Smooth muscle cell (in vitro differentiated cells): Measurements from ENCODE around the gene RACGAP1. TPM values are rescaled to one million over a fixed set of nuclear protein-coding genes. Genes with fewer than 3 reads are reported as not detected.
A peak's percentile ranks its signal among the peaks of the same experiment; 100 is the strongest.

Experiments
- DNase-seq: peaks from one replicate; lab custom pipeline; 2025; ENCODE audit not compliant: unreplicated experiment; lab: John Stamatoyannopoulos, UW
- H2AFZ ChIP-seq: fragments of 200-600 bp; sonication (generic); 2 replicates; pipeline ENCODE4 v1.6.0; 2016; ENCODE audit warnings: antibody characterized with exemption, low read depth, mild to moderate bottlenecking
- H3F3A ChIP-seq: fragments of 200-600 bp; sonication (generic); 2 replicates; pipeline ENCODE4 v1.6.0; 2017; ENCODE audit warnings: antibody characterized with exemption, low read depth
- H3K27ac ChIP-seq: fragments of 200-600 bp; sonication (generic); 2 replicates; pipeline ENCODE4 v1.5.1; 2016; ENCODE audit warnings: low read depth, mild to moderate bottlenecking
- H3K27me3 ChIP-seq: fragments of 200-600 bp; sonication (generic); 2 replicates; pipeline ENCODE4 v1.6.1; 2016; ENCODE audit warnings: low read depth, mild to moderate bottlenecking
- H3K36me3 ChIP-seq: fragments of 200-600 bp; sonication (generic); 2 replicates; pipeline ENCODE4 v1.5.1; 2016; ENCODE audit warnings: low read depth
- H3K4me1 ChIP-seq: fragments of 200-600 bp; sonication (generic); 2 replicates; pipeline ENCODE4 v1.5.1; 2016; ENCODE audit warnings: low read depth
- H3K4me2 ChIP-seq: fragments of 200-600 bp; sonication (generic); 2 replicates; pipeline ENCODE4 v1.6.0; 2016; ENCODE audit warnings: mild to moderate bottlenecking
- H3K4me3 ChIP-seq: fragments of 200-600 bp; sonication (generic); 2 replicates; pipeline ENCODE4 v1.5.1; 2016; ENCODE audit warnings: mild to moderate bottlenecking
- H3K79me2 ChIP-seq: fragments of 200-600 bp; sonication (generic); 2 replicates; pipeline ENCODE4 v1.6.0; 2016; ENCODE audit warnings: low read depth, mild to moderate bottlenecking
- H3K9ac ChIP-seq: fragments of 200-600 bp; sonication (generic); 2 replicates; pipeline ENCODE4 v1.6.0; 2016; ENCODE audit warnings: low read depth
- H3K9me3 ChIP-seq: fragments of 200-600 bp; sonication (generic); replicated peaks from 2 replicates; pipeline ENCODE4 v1.5.1; 2016; ENCODE audit warnings: low read depth
- H4K20me1 ChIP-seq: fragments of 200-600 bp; sonication (generic); 2 replicates; pipeline ENCODE4 v1.6.0; 2016; ENCODE audit warnings: low read depth
- WGBS: methylation state at CpG from one replicate; pipeline ENCODE4 v1.1.7; 2016; ENCODE audit warnings: low lambda C conversion rate; 5-methylcytosine and 5-hydroxymethylcytosine counted together
- polyA plus RNA-seq: library from polyadenylated mRNA; unstranded; fragments of >200 nt; fragmentation: Nextera tagmentation; extraction: Ambion mirVana; gene quantifications from 2 replicates; pipeline ENCODE4 v1.2.1, GENCODE V29; 2016
- total RNA-seq: library from RNA; depleted of rRNA; stranded (reverse); fragments of >200 nt; gene quantifications from 2 replicates; pipeline ENCODE4 v1.2.3, GENCODE V29; 2014
- TF ChIP-seq, protein P1 (sequence below): fragments of 200-600 bp; sonication (generic); IDR thresholded peaks from 2 replicates; pipeline ENCODE4 v1.5.1; 2017; ENCODE audit warnings: borderline replicate concordance, mild to moderate bottlenecking, antibody characterized with exemption; ENCODE audit not compliant: insufficient read depth, poor library complexity, severe bottlenecking

The RACGAP1 gene, protein sequence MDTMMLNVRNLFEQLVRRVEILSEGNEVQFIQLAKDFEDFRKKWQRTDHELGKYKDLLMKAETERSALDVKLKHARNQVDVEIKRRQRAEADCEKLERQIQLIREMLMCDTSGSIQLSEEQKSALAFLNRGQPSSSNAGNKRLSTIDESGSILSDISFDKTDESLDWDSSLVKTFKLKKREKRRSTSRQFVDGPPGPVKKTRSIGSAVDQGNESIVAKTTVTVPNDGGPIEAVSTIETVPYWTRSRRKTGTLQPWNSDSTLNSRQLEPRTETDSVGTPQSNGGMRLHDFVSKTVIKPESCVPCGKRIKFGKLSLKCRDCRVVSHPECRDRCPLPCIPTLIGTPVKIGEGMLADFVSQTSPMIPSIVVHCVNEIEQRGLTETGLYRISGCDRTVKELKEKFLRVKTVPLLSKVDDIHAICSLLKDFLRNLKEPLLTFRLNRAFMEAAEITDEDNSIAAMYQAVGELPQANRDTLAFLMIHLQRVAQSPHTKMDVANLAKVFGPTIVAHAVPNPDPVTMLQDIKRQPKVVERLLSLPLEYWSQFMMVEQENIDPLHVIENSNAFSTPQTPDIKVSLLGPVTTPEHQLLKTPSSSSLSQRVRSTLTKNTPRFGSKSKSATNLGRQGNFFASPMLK
- total RNA-seq (18.3 and 52.3 TPM in 2 replicates), polyA plus RNA-seq (11.4 and 13.7 TPM in 2 replicates)

DNA sequence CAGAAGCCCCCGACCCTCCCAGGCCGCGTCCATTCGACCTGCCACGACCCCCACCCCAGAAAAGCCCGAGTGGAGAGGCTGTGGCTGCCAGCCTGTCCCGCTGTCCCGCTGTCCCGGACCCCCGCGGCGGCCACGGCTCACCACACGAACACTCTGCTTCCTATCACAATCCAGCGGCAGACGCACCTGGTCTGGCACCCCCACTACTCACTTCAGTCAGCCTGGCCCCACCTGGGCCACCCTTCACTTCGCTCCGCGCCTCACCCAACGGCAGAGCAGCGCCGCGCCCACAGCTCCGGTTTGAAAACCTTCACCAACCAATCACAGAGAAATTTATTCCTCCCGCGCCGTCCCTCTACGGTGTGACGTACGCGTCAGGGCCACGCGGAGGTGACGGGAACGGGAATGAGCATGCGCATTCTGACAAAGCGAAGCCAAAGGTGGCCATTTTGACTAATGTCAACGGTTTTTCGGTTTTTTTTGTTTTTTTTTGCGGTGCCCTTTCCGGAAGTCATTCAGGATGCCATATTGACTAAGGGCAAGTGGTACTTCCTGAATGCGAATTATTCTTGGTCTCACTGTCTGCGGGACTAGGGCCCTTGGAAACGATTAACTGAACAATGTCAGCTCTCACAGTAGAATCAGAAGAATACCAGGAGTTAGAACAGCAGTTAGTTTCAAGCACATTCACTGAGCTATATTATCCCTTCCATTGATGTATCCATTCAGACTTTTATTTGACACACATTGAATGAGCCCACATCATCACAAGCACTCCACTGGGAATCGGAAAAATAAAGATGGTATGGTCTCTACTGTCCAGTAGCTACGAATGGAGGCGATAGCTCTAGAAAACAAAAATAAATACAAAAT lies at the start of gene RACGAP1:
RACGAP1 (minus strand) TSS at position 308 of the 873 bp plus-strand sequence. CDS start 8,779 bp downstream, outside the sequence.
- Histone ChIP-seq H3K36me3 (no peaks in the 10 kb centered on the region), H3K27ac (no peak within 1 kb of the TSS), H3K4me2 (peak within 1 kb of the TSS; percentile 90), H3K27me3 (no peaks in the 10 kb centered on the region), H4K20me1 (no peaks in the 10 kb centered on the region), H3F3A (no peaks in the 10 kb centered on the region), H3K9me3 (no peaks in the 10 kb centered on the region), H3K79me2 (peaks cover 43% of the 10 kb centered on the region), H3K9ac (peak within 1 kb of the TSS; percentile 79), H2AFZ (peak within 1 kb of the TSS; percentile 88), H3K4me3 (peak within 1 kb of the TSS; percentile 83), H3K4me1 (peaks cover 7% of the 10 kb centered on the region)
- peak; percentile 67 for DNase-seq
- 7% methylated on average over 47 of the region's 47 CpGs for WGBS
- TF ChIP-seq, protein P1, sequence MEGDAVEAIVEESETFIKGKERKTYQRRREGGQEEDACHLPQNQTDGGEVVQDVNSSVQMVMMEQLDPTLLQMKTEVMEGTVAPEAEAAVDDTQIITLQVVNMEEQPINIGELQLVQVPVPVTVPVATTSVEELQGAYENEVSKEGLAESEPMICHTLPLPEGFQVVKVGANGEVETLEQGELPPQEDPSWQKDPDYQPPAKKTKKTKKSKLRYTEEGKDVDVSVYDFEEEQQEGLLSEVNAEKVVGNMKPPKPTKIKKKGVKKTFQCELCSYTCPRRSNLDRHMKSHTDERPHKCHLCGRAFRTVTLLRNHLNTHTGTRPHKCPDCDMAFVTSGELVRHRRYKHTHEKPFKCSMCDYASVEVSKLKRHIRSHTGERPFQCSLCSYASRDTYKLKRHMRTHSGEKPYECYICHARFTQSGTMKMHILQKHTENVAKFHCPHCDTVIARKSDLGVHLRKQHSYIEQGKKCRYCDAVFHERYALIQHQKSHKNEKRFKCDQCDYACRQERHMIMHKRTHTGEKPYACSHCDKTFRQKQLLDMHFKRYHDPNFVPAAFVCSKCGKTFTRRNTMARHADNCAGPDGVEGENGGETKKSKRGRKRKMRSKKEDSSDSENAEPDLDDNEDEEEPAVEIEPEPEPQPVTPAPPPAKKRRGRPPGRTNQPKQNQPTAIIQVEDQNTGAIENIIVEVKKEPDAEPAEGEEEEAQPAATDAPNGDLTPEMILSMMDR: no peak

DNA sequence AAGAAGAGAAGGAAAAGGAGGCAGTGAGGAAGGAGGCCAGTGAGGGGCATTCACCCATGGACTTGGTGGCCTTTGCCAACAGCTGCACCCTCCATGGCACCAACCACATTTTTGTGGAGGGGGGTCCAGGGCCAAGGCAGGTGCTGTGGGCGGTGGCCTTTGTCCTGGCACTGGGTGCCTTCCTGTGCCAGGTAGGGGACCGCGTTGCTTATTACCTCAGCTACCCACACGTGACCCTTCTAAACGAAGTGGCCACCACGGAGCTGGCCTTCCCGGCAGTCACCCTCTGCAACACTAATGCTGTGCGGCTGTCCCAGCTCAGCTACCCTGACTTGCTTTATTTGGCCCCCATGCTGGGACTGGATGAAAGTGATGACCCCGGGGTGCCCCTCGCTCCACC lies 48.4 kb upstream of the RACGAP1 start:
- Histone ChIP-seq H3K9me3 (no peaks in the 10 kb centered on the region), H4K20me1 (no peaks in the 10 kb centered on the region), H2AFZ (no peak overlapping the region), H3F3A (no peaks in the 10 kb centered on the region), H3K27me3 (no peaks in the 10 kb centered on the region), H3K9ac (no peak overlapping the region), H3K79me2 (no peaks in the 10 kb centered on the region), H3K4me1 (no peaks in the 10 kb centered on the region), H3K4me3 (no peak overlapping the region), H3K36me3 (no peaks in the 10 kb centered on the region), H3K4me2 (no peak overlapping the region), H3K27ac (no peak overlapping the region)
- 84% methylated on average over 10 of the region's 10 CpGs for WGBS
- DNase-seq: no peak
- TF ChIP-seq, protein P1: no peak

DNA sequence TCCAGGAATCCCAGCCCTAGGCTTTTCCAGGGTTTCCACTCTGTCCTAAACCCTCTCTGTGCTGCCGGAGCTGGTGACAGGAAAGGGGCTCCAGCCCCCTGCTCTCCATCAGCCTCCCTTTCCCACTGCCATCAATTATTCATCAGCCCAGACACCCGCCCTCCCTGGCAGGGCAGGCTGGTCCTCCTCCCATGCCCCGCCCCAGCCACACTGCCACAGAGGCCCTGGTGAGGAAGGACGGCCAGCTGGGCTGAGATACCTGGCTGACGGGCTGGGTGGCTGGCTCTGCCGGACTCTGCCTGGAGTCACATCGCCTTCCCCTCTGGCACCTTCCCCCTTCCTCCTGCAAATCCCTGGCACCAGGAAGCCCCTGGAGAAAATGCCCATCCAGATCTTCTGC lies 47.9 kb upstream of the RACGAP1 start:
- Histone ChIP-seq H3K36me3 (no peaks in the 10 kb centered on the region), H3K4me1 (no peaks in the 10 kb centered on the region), H4K20me1 (no peaks in the 10 kb centered on the region), H3K4me2 (no peak overlapping the region), H3K79me2 (no peaks in the 10 kb centered on the region), H3K27me3 (no peaks in the 10 kb centered on the region), H3K9me3 (no peaks in the 10 kb centered on the region), H3F3A (no peaks in the 10 kb centered on the region), H3K4me3 (no peak overlapping the region), H3K27ac (no peak overlapping the region), H3K9ac (no peak overlapping the region), H2AFZ (no peak overlapping the region)
- DNase-seq: no peak
- TF ChIP-seq, protein P1: no peak
- 87% methylated on average over 7 of the region's 7 CpGs for WGBS
